Subcutaneous adipose tissue (tissue), 4 donors: ENCODE measurements around the gene PREB. TPM values are rescaled to one million over a fixed set of nuclear protein-coding genes. Genes with fewer than 3 reads are reported as not detected.

Source experiments
- CTCF ChIP-seq: fragments of 450-650 bp; IDR thresholded peaks from one replicate; pipeline ENCODE4 v1.5.1; 2016; ENCODE audit warnings: low read depth, mild to moderate bottlenecking, control low read depth, antibody characterized with exemption, moderate library complexity
- total RNA-seq, 4 donors: library from RNA; depleted of rRNA; stranded (reverse); fragments of >200 nt; gene quantifications; one replicate each; pipeline ENCODE4 v1.1.0, GENCODE V29; 2016

Gene PREB
- total RNA-seq, 4 donors from 2014 or later, result 43.5 to 63.3 (median 52.4) TPM

- TF ChIP-seq CTCF, result no peak
Measured at GRCh38 chr2:27160191-27160590, 25.8 kb upstream of the PREB start.

- TF ChIP-seq CTCF, result no peak
Measured at GRCh38 chr2:27159271-27159670, 24.8 kb upstream of the PREB start.

- TF ChIP-seq CTCF, result no peak
Measured at GRCh38 chr2:27158468-27158867, 24.0 kb upstream of the PREB start.

GRCh38 chr2:27155069-27155520, 20.7 kb upstream of the PREB start:
- TF ChIP-seq CTCF, result no peak

- no peak for TF ChIP-seq CTCF
Measured at GRCh38 chr2:27154488-27154887, 20.1 kb upstream of the PREB start.

GRCh38 chr2:27152796-27153464, 18.5 kb upstream of the PREB start:
- no peak for TF ChIP-seq CTCF

GRCh38 chr2:27152102-27152795, 17.8 kb upstream of the PREB start:
- TF ChIP-seq CTCF, result no peak
